ENCODE results near the gene GRAMD1A. TPM values are rescaled to one million over a fixed set of nuclear protein-coding genes. Genes with fewer than 3 reads are reported as not detected.

Gene GRAMD1A
- total RNA-seq, 4 donors from 2014 or later, result 4.6 to 23.3 (median 8.8) TPM

- 67 to 71% methylated on average over 9 to 10 of the region's 10 CpGs for WGBS, 2 donors
- no peaks in the 10 kb centered on the region for H3K27me3 ChIP-seq
- no peaks in the 10 kb centered on the region for H3K9me3 ChIP-seq
- no peak for DNase-seq
- H3K36me3 ChIP-seq, result no peaks in the 10 kb centered on the region
- no peak overlapping the region for H3K4me3 ChIP-seq
- H3K27ac ChIP-seq, result no peak overlapping the region
- no peak for TF ChIP-seq POLR2A (IDR thresholded peaks at IDR 0.05)
- TF ChIP-seq CTCF (IDR thresholded peaks at IDR 0.05), result no peak
- H3K4me1 ChIP-seq, result peaks cover 0 to 10% (median 0%) of the 10 kb centered on the region in 3 donors
- intact Hi-C loops (cut with DNase I), result no loop called here
These were observed 64.1 kb downstream of the GRAMD1A start for GRCh38 chr19:35063940-35064818.

GRCh38 chr19:35065574-35065973 is 65.5 kb downstream of the GRAMD1A start:
- no peak overlapping the region for H3K27ac ChIP-seq
- 100% methylated on average over 4 of the region's 10 CpGs; no CpG with 5 or more reads in 1 of the 2 donors for WGBS, 2 donors
- peaks cover 0 to 8% (median 5%) of the 10 kb centered on the region in 3 donors for H3K9me3 ChIP-seq
- no peaks in the 10 kb centered on the region for H3K36me3 ChIP-seq
- intact Hi-C loops (cut with DNase I), result loop anchor here (5.0 kb wide), 1 partner anchor 77 kb away; the partner anchor contains the start of gene FXYD7
- H3K4me3 ChIP-seq, result no peak overlapping the region
- no peaks in the 10 kb centered on the region for H3K27me3 ChIP-seq
- peaks cover 0 to 10% (median 0%) of the 10 kb centered on the region in 3 donors for H3K4me1 ChIP-seq
- DNase-seq, result no peak
- TF ChIP-seq POLR2A (IDR thresholded peaks at IDR 0.05), result no peak
- TF ChIP-seq CTCF (IDR thresholded peaks at IDR 0.05), result no peak

DNA sequence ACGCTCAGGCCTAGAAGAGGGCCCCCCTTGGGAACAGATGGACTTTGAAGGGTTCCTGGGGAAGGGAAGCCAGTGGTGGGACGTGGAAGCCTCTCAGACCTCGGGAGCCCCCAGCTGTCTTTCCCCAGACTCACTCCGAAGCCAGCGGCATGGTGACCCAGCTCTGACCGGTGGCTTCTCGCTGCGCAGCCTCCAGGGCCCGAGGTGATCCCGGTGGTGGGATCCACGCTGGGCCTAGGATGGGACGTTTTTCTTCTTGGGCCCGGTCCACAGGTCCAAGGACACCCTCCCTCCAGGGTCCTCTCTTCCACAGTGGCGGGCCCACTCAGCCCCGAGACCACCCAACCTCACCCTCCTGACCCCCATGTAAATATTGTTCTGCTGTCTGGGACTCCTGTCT is 66.0 kb downstream of the GRAMD1A start:
- intact Hi-C loops (cut with DNase I), result loop anchor here (5.0 kb wide), 1 partner anchor 76 kb away; the partner anchor contains the start of gene FXYD7

GRCh38 chr19:35066691-35067563 is 66.8 kb downstream of the GRAMD1A start:
- H3K36me3 ChIP-seq, result no peaks in the 10 kb centered on the region
- WGBS, 2 donors, result 10 to 23% methylated on average over 7 to 13 of the region's 14 CpGs
- DNase-seq, result peak; percentile 28
- no peak overlapping the region for H3K27ac ChIP-seq
- no peaks in the 10 kb centered on the region for H3K27me3 ChIP-seq
- H3K4me3 ChIP-seq, result peak overlapping the region in 1 of 4 donors; percentile 24
- peaks cover 0 to 10% (median 7%) of the 10 kb centered on the region in 3 donors for H3K9me3 ChIP-seq
- TF ChIP-seq POLR2A (IDR thresholded peaks at IDR 0.05) (no peak), CTCF (IDR thresholded peaks at IDR 0.05) (peak; percentile 93 to 96 (median 94))
- intact Hi-C loops (cut with DNase I), result loop anchor here (5.0 kb wide), 1 partner anchor 75 kb away; the partner anchor contains the start of gene FXYD7
- peaks cover 0 to 10% (median 0%) of the 10 kb centered on the region in 3 donors for H3K4me1 ChIP-seq

More for the DNA sequence above, 66.0 kb downstream of the GRAMD1A start:
- no peak overlapping the region for H3K4me3 ChIP-seq
- WGBS, 2 donors, result 83 to 92% methylated on average over 6 to 15 of the region's 15 CpGs
- H3K36me3 ChIP-seq, result no peaks in the 10 kb centered on the region
- DNase-seq, result no peak
- peaks cover 0 to 10% (median 7%) of the 10 kb centered on the region in 3 donors for H3K9me3 ChIP-seq
- H3K27me3 ChIP-seq, result no peaks in the 10 kb centered on the region
- H3K27ac ChIP-seq, result no peak overlapping the region
- peaks cover 0 to 10% (median 0%) of the 10 kb centered on the region in 3 donors for H3K4me1 ChIP-seq
- TF ChIP-seq POLR2A (IDR thresholded peaks at IDR 0.05) (no peak), CTCF (IDR thresholded peaks at IDR 0.05) (no peak)

All from esophagus squamous epithelium (tissue), 5 donors.